IPS DF 6.9 (cell line): ENCODE data around the gene DLGAP4.

Source experiments
- DNase-seq: peaks from one replicate; pipeline ENCODE4 v3.0.0-alpha.2; 2013; ENCODE audit warnings: low read depth, low spot score
- H3K27ac ChIP-seq: one replicate; pipeline ENCODE4 v1.5.1; 2013; ENCODE audit warnings: low read length, control low read depth
- H3K27me3 ChIP-seq: 2 replicates; pipeline ENCODE4 v1.6.1; 2013; ENCODE audit warnings: mild to moderate bottlenecking, low read length; ENCODE audit not compliant: control insufficient read depth, insufficient read depth
- H3K36me3 ChIP-seq: 2 replicates; pipeline ENCODE4 v1.6.1; 2013; ENCODE audit warnings: low read length; ENCODE audit not compliant: control insufficient read depth, insufficient read depth
- H3K4me1 ChIP-seq: 2 replicates; pipeline ENCODE4 v1.6.1; 2013; ENCODE audit warnings: low read length; ENCODE audit not compliant: control insufficient read depth, insufficient read depth
- H3K4me3 ChIP-seq: 2 replicates; pipeline ENCODE4 v1.5.1; 2013; ENCODE audit warnings: mild to moderate bottlenecking, low read length
- H3K9me3 ChIP-seq: 2 replicates; pipeline ENCODE4 v1.6.1; 2013; ENCODE audit warnings: low read length, inconsistent platforms; ENCODE audit not compliant: control insufficient read depth, insufficient read depth
- WGBS: extraction: QIAGEN DNeasy Blood & Tissue Kit; methylation state at CpG from one replicate; pipeline ENCODE4 v1.1.7; 2013; ENCODE audit warnings: mixed read lengths, missing lambda C conversion rate; ENCODE audit not compliant: insufficient read length, insufficient coverage; 5-methylcytosine and 5-hydroxymethylcytosine counted together

The DLGAP4 gene

DNA sequence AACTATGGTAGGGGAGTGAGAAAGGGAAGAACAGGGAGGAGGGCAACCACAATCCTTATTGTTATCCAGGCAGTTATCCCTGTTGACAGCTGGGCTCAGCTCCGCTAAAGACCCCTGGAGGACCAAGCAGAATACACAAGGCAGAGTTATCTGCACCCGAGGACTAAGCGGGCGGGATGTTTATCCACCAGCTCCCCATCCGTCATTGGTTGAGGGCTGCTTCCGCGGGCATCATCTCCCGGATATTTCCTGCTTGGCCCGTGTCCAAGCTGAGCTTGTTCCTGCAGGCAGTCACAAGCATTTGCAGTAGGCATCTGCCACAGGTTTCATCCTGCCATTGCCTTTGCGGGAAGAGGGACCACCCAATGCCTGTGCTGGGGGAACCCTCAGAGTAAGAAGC lies 102.1 kb downstream of the DLGAP4 start:
- Histone ChIP-seq H3K4me3 (no peak overlapping the region), H3K9me3 (no peaks in the 10 kb centered on the region), H3K4me1 (no peaks in the 10 kb centered on the region), H3K27me3 (no peaks in the 10 kb centered on the region), H3K36me3 (no peaks in the 10 kb centered on the region), H3K27ac (no peak overlapping the region)
- no CpG with 5 or more reads among the region's 10 CpGs for WGBS
- DNase-seq, result no peak

DNA sequence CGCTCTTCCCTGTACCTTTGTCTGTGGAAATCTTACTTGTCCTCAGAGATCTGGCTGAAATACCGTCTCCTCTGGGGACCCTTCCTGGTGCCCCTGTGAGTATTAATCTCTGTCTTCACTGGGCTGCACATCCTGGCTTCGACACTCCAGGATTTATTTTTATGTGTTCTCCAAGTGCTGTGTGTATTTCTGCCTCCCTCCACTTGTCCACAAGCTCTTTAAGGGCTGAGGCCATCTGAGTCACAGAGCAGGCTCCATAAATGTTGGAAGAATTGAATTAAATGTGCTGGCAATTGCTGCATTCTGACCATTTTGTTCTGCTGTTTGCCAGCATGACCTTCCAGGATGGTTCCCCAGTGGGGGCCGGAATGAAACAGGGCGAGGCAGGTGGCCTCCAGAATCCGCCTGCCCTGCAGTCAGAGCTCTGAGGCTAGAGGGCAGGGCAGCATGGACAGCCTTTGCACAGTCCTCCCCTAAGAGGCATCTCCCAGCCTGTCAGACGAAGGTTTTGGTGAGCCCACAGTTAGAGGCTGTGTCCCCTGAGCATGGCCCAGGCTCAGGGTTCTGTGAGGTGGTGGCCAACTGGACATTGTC lies 105.8 kb downstream of the DLGAP4 start:
- Histone ChIP-seq H3K27ac (no peak overlapping the region), H3K4me3 (no peak overlapping the region), H3K36me3 (no peaks in the 10 kb centered on the region), H3K9me3 (no peaks in the 10 kb centered on the region), H3K4me1 (no peaks in the 10 kb centered on the region), H3K27me3 (no peaks in the 10 kb centered on the region)
- WGBS, result no CpG with 5 or more reads among the region's 7 CpGs
- no peak for DNase-seq

DNA sequence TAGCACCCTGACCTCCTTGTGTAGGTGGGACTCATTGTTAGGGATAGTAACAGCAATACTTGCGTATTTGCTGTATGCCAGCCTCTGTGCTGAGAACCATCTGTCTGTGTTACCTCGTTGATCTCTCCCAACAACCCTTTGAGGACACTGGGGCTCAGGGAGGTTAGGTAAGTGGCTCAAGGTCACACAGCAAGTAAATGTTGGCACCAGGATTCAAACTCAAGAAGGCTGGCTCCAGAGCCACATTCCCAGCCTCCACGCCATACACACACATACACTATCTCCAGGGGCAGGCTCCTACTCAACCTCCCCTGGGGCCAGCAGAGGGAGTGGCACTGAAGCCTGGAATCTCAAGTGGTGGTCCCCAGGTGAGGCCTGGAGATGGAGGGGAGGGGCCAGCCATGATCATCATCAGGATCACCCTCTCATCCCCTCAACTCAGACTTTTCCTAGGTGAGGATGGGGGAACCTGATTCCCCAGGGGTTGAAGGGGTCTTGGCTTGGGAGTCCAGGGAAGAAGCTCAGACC lies 109.4 kb downstream of the DLGAP4 start:
- Histone ChIP-seq H3K27ac (no peak overlapping the region), H3K27me3 (no peaks in the 10 kb centered on the region), H3K4me3 (no peak overlapping the region), H3K36me3 (no peaks in the 10 kb centered on the region), H3K9me3 (no peaks in the 10 kb centered on the region), H3K4me1 (no peaks in the 10 kb centered on the region)
- DNase-seq, result no peak
- WGBS, result no CpG with 5 or more reads among the region's 3 CpGs

DNA sequence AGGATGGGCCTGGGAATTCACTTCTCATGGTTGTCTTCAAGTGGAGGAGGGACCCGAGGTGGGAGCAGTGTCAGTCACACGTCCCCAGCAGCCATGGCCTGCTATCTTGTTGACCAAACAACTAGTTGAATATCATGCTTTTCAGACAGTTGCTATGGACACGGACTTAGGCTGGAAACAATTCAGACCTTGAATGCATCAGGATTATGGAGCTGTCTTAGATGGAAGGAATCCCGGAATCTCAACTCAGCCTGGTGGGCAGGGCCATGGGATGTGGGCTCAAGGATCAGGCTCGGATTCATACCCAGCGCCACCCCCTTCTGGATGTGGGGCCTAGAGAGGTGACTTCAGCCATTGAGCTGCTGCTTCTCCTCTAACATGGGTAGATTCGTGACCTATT lies 112.6 kb downstream of the DLGAP4 start:
- H3K36me3 ChIP-seq, result no peaks in the 10 kb centered on the region
- no peak for DNase-seq

DNA sequence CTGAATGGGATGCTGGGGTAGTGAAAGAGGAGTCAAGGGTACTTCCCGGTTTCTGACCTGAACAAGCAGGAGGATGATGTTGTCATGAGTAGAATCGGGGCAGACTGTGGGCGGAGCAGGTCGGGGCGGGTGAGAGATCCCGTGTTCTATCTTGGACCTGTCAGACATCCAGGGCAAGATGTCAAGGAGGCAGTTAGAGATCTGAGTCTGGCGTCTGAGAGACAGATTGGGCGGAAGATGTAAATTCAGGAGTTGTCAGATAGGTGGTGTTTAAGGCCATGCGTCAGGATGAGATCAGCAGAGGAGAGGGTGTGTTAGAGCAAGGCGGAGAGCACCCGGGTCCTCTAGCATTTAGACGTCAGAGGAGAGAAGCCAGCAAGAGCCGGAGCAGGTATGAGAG lies 115.5 kb downstream of the DLGAP4 start:
- H3K4me1 ChIP-seq, result no peaks in the 10 kb centered on the region
- H3K4me3 ChIP-seq, result no peak overlapping the region
- no peaks in the 10 kb centered on the region for H3K27me3 ChIP-seq
- H3K9me3 ChIP-seq, result no peaks in the 10 kb centered on the region
- no peak for DNase-seq
- WGBS, result no CpG with 5 or more reads among the region's 13 CpGs
- no peaks in the 10 kb centered on the region for H3K36me3 ChIP-seq
- no peak overlapping the region for H3K27ac ChIP-seq

More for the DNA sequence above, 112.6 kb downstream of the DLGAP4 start:
- H3K4me3 ChIP-seq, result no peak overlapping the region
- no peaks in the 10 kb centered on the region for H3K4me1 ChIP-seq
- WGBS, result no CpG with 5 or more reads among the region's 7 CpGs
- no peak overlapping the region for H3K27ac ChIP-seq
- no peaks in the 10 kb centered on the region for H3K9me3 ChIP-seq
- H3K27me3 ChIP-seq, result no peaks in the 10 kb centered on the region

DNA sequence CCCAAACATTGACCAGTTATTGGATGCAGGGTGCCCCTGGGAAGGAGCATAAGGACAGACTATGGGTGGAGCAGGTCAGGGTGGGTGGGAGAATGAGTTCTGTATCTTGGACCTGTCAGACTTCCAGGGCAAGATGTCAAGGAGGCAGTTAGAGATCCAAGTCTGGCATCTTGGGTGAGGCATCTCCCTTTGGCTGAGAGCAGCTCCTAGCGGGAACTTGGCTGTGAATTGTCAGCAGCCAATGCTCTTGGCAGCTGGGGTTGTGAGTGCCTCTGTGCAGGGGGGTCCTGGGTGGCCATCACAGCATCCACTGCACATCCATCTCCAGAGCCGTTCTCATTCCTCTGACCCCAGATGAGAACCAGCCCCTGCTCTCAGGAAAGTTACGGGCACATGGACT lies 118.2 kb downstream of the DLGAP4 start:
- Histone ChIP-seq H3K4me3 (no peak overlapping the region), H3K36me3 (no peaks in the 10 kb centered on the region), H3K27ac (no peak overlapping the region), H3K27me3 (no peaks in the 10 kb centered on the region), H3K9me3 (no peaks in the 10 kb centered on the region), H3K4me1 (no peaks in the 10 kb centered on the region)
- WGBS, result no CpG with 5 or more reads among the region's 3 CpGs
- DNase-seq, result no peak

DNA sequence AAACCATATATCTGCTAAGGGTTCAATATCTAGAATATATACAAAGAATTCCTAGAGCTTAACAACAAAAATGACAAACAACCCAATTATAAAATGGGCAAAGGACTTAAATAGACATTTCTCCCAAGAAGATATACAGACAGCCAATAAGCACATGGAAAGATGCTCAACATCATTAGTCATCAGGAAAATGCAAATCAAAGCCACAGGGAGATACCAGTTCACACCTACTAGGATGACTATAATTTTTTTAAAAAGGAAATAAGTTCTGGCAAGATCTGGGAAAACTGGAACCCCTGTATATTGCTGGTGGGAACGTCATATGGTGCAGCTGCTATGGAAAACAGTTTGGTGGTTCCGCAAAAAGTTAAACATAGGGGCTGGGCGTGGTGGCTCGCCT lies 119.0 kb downstream of the DLGAP4 start:
- no peaks in the 10 kb centered on the region for H3K9me3 ChIP-seq
- no peaks in the 10 kb centered on the region for H3K27me3 ChIP-seq
- no peaks in the 10 kb centered on the region for H3K36me3 ChIP-seq
- no peak for DNase-seq
- no peak overlapping the region for H3K27ac ChIP-seq
- no CpG with 5 or more reads among the region's 4 CpGs for WGBS
- H3K4me3 ChIP-seq, result no peak overlapping the region
- H3K4me1 ChIP-seq, result no peaks in the 10 kb centered on the region

DNA sequence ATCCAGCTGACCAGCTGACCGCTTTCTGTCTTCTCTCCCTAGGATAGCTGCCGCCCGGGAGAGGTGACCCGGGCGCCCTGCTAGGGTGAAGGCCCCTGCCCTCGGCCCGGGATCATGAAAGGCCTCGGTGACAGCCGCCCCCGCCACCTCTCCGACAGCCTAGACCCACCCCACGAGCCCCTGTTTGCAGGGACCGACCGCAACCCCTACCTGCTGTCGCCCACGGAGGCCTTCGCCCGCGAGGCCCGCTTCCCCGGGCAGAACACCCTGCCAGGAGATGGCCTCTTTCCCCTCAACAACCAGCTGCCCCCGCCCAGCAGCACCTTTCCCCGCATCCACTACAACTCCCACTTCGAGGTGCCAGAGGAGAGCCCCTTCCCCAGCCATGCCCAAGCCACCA lies 125.5 kb downstream of the DLGAP4 start:
- Histone ChIP-seq H3K36me3 (no peaks in the 10 kb centered on the region), H3K4me1 (no peaks in the 10 kb centered on the region), H3K9me3 (no peaks in the 10 kb centered on the region), H3K27me3 (no peaks in the 10 kb centered on the region), H3K4me3 (no peak overlapping the region), H3K27ac (no peak overlapping the region)
- no peak for DNase-seq
- no CpG with 5 or more reads among the region's 24 CpGs for WGBS

DNA sequence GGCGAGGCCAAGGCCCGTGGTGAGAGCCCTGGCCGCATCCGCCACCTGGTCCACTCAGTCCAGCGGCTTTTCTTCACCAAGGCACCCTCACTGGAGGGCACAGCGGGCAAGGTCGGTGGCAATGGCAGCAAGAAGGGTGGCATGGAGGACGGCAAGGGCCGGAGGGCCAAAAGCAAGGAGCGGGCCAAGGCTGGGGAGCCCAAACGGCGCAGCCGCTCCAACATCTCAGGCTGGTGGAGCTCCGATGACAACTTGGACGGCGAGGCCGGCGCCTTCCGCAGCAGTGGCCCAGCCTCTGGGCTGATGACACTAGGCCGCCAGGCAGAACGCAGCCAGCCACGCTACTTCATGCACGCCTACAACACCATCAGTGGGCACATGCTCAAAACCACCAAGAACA lies 126.0 kb downstream of the DLGAP4 start:
- H3K4me1 ChIP-seq, result no peaks in the 10 kb centered on the region
- H3K27me3 ChIP-seq, result no peaks in the 10 kb centered on the region
- H3K36me3 ChIP-seq, result no peaks in the 10 kb centered on the region
- H3K9me3 ChIP-seq, result no peaks in the 10 kb centered on the region
- no CpG with 5 or more reads among the region's 23 CpGs for WGBS
- no peak overlapping the region for H3K27ac ChIP-seq
- no peak overlapping the region for H3K4me3 ChIP-seq
- DNase-seq, result no peak

DNA sequence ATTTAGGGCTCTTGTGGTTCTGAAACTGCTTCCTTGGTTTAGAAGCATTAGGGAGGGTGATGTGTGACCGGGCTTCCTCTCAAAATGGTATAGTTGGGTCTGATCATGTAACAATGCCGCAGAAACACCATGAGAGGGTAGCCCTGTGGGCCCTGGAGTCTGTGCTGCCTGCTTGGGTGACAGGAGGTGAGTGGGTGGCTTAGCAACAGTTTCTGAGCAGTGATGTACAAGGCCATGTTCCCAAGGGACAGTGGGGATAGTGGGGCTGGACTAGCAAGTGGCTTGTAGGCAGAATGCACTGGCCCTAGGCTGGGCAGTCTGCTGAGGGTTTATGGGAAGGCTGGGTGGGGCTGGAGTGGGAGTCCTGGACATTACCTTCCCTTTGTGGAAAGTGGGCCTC lies 128.2 kb downstream of the DLGAP4 start:
- H3K9me3 ChIP-seq, result no peaks in the 10 kb centered on the region
- no peaks in the 10 kb centered on the region for H3K4me1 ChIP-seq
- no peaks in the 10 kb centered on the region for H3K27me3 ChIP-seq
- no peak for DNase-seq
- WGBS, result no CpG with 5 or more reads among the region's 2 CpGs
- no peak overlapping the region for H3K4me3 ChIP-seq
- H3K36me3 ChIP-seq, result no peaks in the 10 kb centered on the region
- no peak overlapping the region for H3K27ac ChIP-seq

DNA sequence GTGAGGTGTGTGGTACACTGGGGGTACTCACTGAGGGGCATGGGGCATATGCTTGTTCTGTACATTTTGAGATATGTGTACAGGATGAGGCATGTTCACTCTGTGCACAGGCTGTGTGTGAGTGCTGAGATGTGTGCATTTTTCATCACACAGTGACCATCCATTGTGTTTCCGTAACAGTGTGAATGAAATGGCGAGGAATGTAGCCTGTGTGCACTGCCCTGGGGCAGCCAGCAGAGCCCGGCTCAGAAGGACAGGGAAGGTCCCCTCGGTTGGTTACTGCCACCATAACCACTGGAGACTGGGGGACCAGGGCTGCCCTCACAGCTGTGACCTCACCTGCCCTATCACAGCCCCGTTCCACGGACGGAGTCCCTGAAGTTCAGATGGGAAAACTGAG lies 129.0 kb downstream of the DLGAP4 start:
- no peaks in the 10 kb centered on the region for H3K4me1 ChIP-seq
- DNase-seq, result no peak
- H3K27me3 ChIP-seq, result no peaks in the 10 kb centered on the region
- WGBS, result no CpG with 5 or more reads among the region's 7 CpGs
- no peaks in the 10 kb centered on the region for H3K36me3 ChIP-seq
- no peaks in the 10 kb centered on the region for H3K9me3 ChIP-seq
- H3K27ac ChIP-seq, result no peak overlapping the region
- no peak overlapping the region for H3K4me3 ChIP-seq
